ENCODE measurements around the gene MPPED1. TPM values are rescaled to one million over a fixed set of nuclear protein-coding genes. Genes with fewer than 3 reads are reported as not detected.

The MPPED1 gene
- total and polyA plus RNA-seq, 2 donors (not counting 1 experiment from before 2014, with no cell fraction given): 0.13 TPM; not detected in 1

DNA sequence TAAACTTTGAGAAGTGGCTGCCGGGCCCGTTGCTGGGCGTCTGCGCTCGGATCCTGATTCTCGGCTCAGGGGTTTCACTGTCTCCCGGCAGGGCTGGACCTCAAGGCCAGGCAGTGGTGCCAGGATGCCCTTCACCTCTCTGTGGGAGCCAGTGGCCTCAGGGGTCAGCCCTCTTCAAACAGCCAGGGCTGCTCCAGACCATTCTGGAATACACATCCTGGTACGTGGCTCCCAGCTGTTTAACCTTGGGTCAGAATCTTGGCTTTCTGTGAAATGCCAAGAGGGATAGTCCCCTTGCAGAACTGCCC is 70.5 kb downstream of the MPPED1 start:
- 82% methylated on average over 8 of the region's 8 CpGs for WGBS (ENCODE audit: insufficient coverage)
- Histone ChIP-seq H3K79me2 (ENCODE audit: control insufficient read depth, insufficient read depth, low read length) (no peaks in the 10 kb centered on the region), H3K4me1 (ENCODE audit: control insufficient read depth in 2 of 2, insufficient read depth in 2 of 2, low read length in 2 of 2) (peaks cover 8 to 29% of the 10 kb centered on the region in 2 donors), H3K4me3 (ENCODE audit: control extremely low read depth in 1 of 5, extremely low read depth in 1 of 5, insufficient read depth in 1 of 5, low read depth in 2 of 5, low read length in 4 of 5) (peak overlapping the region in 2 of 5 experiments; percentile 51 to 70), H3K27ac (ENCODE audit: low read length in 2 of 2) (peak overlapping the region; percentile 5 to 50), H3K36me3 (replicated peaks in 1 of 2; ENCODE audit: control extremely low read depth in 1 of 2, control insufficient read depth in 1 of 2, extremely low read depth in 1 of 2, insufficient read depth in 2 of 2, low read length in 1 of 2) (no peaks in the 10 kb centered on the region), H4K20me1 (ENCODE audit: control insufficient read depth, insufficient read depth, low read length, poor library complexity, severe bottlenecking) (no peaks in the 10 kb centered on the region), H2AFZ (ENCODE audit: insufficient read depth, low read depth, low read length, poor library complexity, severe bottlenecking) (peak overlapping the region; percentile 89), H3K4me2 (replicated peaks; ENCODE audit: low read depth, low read length, poor library complexity, severe bottlenecking) (peak overlapping the region; percentile 78), H3K9me3 (ENCODE audit: control extremely low read depth in 1 of 3, control insufficient read depth in 2 of 3, insufficient read depth in 1 of 3, low read length in 2 of 3) (no peaks in the 10 kb centered on the region), H3K27me3 (replicated peaks in 1 of 4; ENCODE audit: control extremely low read depth in 1 of 4, control insufficient read depth in 3 of 4, insufficient read depth in 4 of 4, low read length in 3 of 4) (no peaks in the 10 kb centered on the region), H3K9ac (ENCODE audit: low read length) (peak overlapping the region; percentile 62)
- no peak overlapping the region for H3K27ac Mint-ChIP-seq
- ATAC-seq (ENCODE audit: low read depth): no peak
- peaks cover 6% of the 10 kb centered on the region for H3K27me3 Mint-ChIP-seq
- no peak for DNase-seq
- peak overlapping the region; percentile 81 for H3K4me3 Mint-ChIP-seq
- intact Hi-C loops (cut with micrococcal nuclease): no loop called here
- H3K4me1 Mint-ChIP-seq: peaks cover 27% of the 10 kb centered on the region
- TF ChIP-seq CTCF (IDR thresholded peaks at IDR 0.05): no peak
- TF ChIP-seq EZH2 (IDR thresholded peaks at IDR 0.05; ENCODE audit: borderline replicate concordance, insufficient read depth, low read depth, low read length, poor library complexity, severe bottlenecking): no peak
- CTCF ChIA-PET: no interaction called here
- H3K9me3 Mint-ChIP-seq (ENCODE audit: insufficient read depth): no peaks in the 10 kb centered on the region
- POLR2A ChIA-PET: no interaction called here

DNA sequence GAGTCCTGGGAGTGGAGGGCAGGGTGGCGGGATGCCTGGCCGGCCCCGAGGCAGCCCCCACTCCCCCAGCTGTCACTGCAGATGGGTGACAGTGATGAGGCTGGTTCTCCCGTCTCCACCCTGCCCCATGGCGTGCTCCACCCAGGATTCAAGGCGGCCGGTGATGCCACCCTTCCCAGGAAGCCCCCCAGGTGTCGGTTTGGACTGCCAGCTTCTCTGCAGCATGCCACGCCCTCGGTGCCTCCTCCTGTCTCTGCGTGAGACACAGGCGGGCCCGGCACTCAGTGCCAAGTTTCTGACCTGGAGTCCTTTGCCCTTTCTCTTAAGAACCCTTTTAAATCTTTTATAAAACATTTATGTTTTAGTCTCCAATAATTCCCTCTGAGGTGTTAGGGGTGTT is 71.5 kb downstream of the MPPED1 start:
- H3K4me1 Mint-ChIP-seq: peaks cover 27% of the 10 kb centered on the region
- H3K27ac Mint-ChIP-seq: no peak overlapping the region
- no peak for TF ChIP-seq EZH2 (IDR thresholded peaks at IDR 0.05; ENCODE audit: borderline replicate concordance, insufficient read depth, low read depth, low read length, poor library complexity, severe bottlenecking)
- TF ChIP-seq CTCF (IDR thresholded peaks at IDR 0.05): no peak
- ChIA-PET CTCF (no interaction called here), POLR2A (no interaction called here)
- ATAC-seq (ENCODE audit: low read depth) (no peak), DNase-seq (no peak)
- Histone ChIP-seq H2AFZ (ENCODE audit: insufficient read depth, low read depth, low read length, poor library complexity, severe bottlenecking) (no peak overlapping the region), H3K4me2 (replicated peaks; ENCODE audit: low read depth, low read length, poor library complexity, severe bottlenecking) (no peak overlapping the region), H3K4me3 (ENCODE audit: control extremely low read depth in 1 of 5, extremely low read depth in 1 of 5, insufficient read depth in 1 of 5, low read depth in 2 of 5, low read length in 4 of 5) (no peak overlapping the region), H3K79me2 (ENCODE audit: control insufficient read depth, insufficient read depth, low read length) (no peaks in the 10 kb centered on the region), H3K9me3 (ENCODE audit: control extremely low read depth in 1 of 3, control insufficient read depth in 2 of 3, insufficient read depth in 1 of 3, low read length in 2 of 3) (no peaks in the 10 kb centered on the region), H3K9ac (ENCODE audit: low read length) (no peak overlapping the region), H3K27me3 (replicated peaks in 1 of 4; ENCODE audit: control extremely low read depth in 1 of 4, control insufficient read depth in 3 of 4, insufficient read depth in 4 of 4, low read length in 3 of 4) (no peaks in the 10 kb centered on the region), H4K20me1 (ENCODE audit: control insufficient read depth, insufficient read depth, low read length, poor library complexity, severe bottlenecking) (no peaks in the 10 kb centered on the region), H3K36me3 (replicated peaks in 1 of 2; ENCODE audit: control extremely low read depth in 1 of 2, control insufficient read depth in 1 of 2, extremely low read depth in 1 of 2, insufficient read depth in 2 of 2, low read length in 1 of 2) (no peaks in the 10 kb centered on the region), H3K4me1 (ENCODE audit: control insufficient read depth in 2 of 2, insufficient read depth in 2 of 2, low read length in 2 of 2) (peaks cover 8 to 29% of the 10 kb centered on the region in 2 donors), H3K27ac (ENCODE audit: low read length in 2 of 2) (no peak overlapping the region)
- no peak overlapping the region for H3K4me3 Mint-ChIP-seq
- intact Hi-C loops (cut with micrococcal nuclease): no loop called here
- H3K27me3 Mint-ChIP-seq: peaks cover 8% of the 10 kb centered on the region
- 93% methylated on average over 10 of the region's 13 CpGs for WGBS (ENCODE audit: insufficient coverage)
- no peaks in the 10 kb centered on the region for H3K9me3 Mint-ChIP-seq (ENCODE audit: insufficient read depth)

All from B cell (primary cell).